Mucosa of stomach (tissue), 1 donor: ENCODE measurements around the gene TFDP2.
"Not testable (repeated sequence)": the region's sequence is repeated elsewhere in the genome, so short reads cannot be mapped to it uniquely, and the experiment has no call there.

Source experiments
- H3K27me3 ChIP-seq: one replicate; pipeline ENCODE4 v1.7.0; 2013; ENCODE audit warnings: mild to moderate bottlenecking, low read length; ENCODE audit not compliant: control insufficient read depth, insufficient read depth
- H3K36me3 ChIP-seq: one replicate; pipeline ENCODE4 v1.7.0; 2013; ENCODE audit warnings: low read length; ENCODE audit not compliant: control insufficient read depth, insufficient read depth
- H3K4me1 ChIP-seq: one replicate; pipeline ENCODE4 v1.7.0; 2013; ENCODE audit warnings: mild to moderate bottlenecking, low read length; ENCODE audit not compliant: control insufficient read depth, insufficient read depth
- H3K4me3 ChIP-seq: one replicate; pipeline ENCODE4 v1.7.0; 2013; ENCODE audit warnings: low read length
- H3K9ac ChIP-seq: one replicate; pipeline ENCODE4 v1.7.0; 2013; ENCODE audit warnings: mild to moderate bottlenecking, low read length, moderate library complexity
- H3K9me3 ChIP-seq: one replicate; pipeline ENCODE4 v1.7.0; 2013; ENCODE audit warnings: mild to moderate bottlenecking, low read length, moderate library complexity; ENCODE audit not compliant: control insufficient read depth
- donor health status: Pancreatic carcinoma.

Gene TFDP2

DNA sequence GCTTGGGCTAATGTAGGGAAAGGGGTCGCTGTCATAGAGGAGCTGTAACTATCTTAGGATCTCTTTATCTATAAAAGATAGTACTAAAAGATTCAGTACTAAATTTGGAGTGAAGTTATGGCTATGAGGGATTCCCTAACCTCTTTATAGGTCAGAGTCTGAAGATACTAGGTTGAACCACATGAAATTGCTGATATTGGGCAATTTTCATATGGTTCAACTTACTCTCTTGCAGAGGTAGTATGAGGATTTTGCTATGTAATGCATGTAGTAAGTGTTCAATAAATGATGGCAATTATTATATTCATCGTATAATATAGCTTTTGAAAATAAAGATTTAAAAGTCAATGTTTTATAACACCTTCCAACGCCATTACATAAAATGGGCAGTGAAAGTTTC lies 1.9 kb upstream of the TFDP2 start:
- no peaks in the 10 kb centered on the region for H3K27me3 ChIP-seq

DNA sequence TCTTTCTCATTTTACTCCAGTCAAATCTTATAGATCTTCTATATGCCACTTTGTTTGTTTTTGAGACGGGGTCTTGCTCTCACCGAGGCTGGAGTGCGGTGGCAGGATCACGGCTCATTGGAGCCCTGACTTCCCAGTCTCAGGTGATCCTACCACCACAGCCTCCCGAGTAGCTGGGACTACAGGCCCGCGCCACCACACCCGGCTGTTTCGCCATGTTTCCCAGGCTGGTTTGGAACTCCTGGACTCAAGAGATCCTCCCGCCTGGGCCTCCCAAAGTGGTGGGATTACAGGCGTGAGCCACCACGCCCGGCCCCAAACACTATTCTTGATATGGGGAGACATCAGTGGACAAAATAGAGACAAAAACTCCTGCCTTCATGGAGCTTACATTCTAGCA lies 927 bp upstream of the TFDP2 start:
- Histone ChIP-seq H3K9ac (no peak overlapping the region), H3K9me3 (no peaks in the 10 kb centered on the region), H3K4me3 (no peak overlapping the region), H3K36me3 (no peaks in the 10 kb centered on the region), H3K27me3 (no peaks in the 10 kb centered on the region), H3K4me1 (peaks cover 6% of the 10 kb centered on the region)

More for the DNA sequence above, 1.9 kb upstream of the TFDP2 start:
- no peaks in the 10 kb centered on the region for H3K9me3 ChIP-seq
- no peaks in the 10 kb centered on the region for H3K36me3 ChIP-seq
- H3K4me1 ChIP-seq: peaks cover 6% of the 10 kb centered on the region
- no peak overlapping the region for H3K9ac ChIP-seq
- H3K4me3 ChIP-seq: no peak overlapping the region

GRCh38 chr3:142149673-142149992 lies 289 bp upstream of the TFDP2 start:
- peak overlapping the region; percentile 86 for H3K9ac ChIP-seq

DNA sequence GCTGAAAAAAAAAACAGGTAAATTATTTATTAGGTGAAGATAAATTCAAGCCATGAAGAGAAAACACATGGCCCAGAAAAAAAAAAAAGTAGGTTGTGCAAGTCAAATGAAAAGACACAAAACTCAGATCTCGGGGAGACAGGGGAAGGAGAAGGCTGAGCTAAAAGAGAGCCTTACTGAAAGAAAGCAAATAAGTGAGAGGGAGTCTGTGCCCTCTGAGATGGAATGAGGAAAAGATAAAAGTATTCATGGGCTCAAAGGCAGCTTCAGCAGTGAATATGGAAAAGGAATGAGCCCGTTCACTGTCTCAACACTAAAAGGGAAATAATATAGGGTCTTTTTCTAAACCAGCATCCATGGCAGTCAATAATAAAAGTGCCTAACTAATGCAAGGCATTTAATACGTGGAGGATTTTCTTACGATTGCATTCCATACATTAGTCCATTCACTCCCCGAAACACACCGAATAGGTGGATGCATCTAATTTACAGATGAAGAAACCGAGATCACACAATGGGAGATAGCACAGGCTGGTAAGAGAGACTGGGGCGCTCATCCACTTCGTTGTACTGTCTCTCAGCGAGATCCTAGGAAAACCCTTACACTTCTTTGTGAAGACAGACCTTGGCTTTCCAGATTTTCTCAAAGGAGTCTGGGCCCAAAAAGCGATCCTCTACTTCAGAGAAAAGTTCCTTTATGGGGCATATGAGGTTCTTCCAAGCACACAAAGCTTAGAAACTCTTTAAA lies 1.1 kb downstream of the TFDP2 start:
- no peaks in the 10 kb centered on the region for H3K36me3 ChIP-seq
- H3K27me3 ChIP-seq: no peaks in the 10 kb centered on the region
- peak overlapping the region; percentile 75 for H3K4me3 ChIP-seq
- H3K9me3 ChIP-seq: no peaks in the 10 kb centered on the region
- peak overlapping the region; percentile 86 for H3K9ac ChIP-seq
- peaks cover 6% of the 10 kb centered on the region for H3K4me1 ChIP-seq

More at GRCh38 chr3:142149673-142149992, 289 bp upstream of the TFDP2 start:
- Histone ChIP-seq H3K27me3 (no peaks in the 10 kb centered on the region), H3K9me3 (no peaks in the 10 kb centered on the region), H3K4me1 (peaks cover 6% of the 10 kb centered on the region), H3K4me3 (peak overlapping the region; percentile 75), H3K36me3 (no peaks in the 10 kb centered on the region)

GRCh38 chr3:142144587-142144986 lies 4.8 kb downstream of the TFDP2 start:
- not testable (repeated sequence) for H3K4me3 ChIP-seq, H3K27me3 ChIP-seq, H3K9ac ChIP-seq, H3K9me3 ChIP-seq, H3K4me1 ChIP-seq, H3K36me3 ChIP-seq

- not testable (repeated sequence) for H3K9ac ChIP-seq, H3K36me3 ChIP-seq, H3K9me3 ChIP-seq, H3K27me3 ChIP-seq, H3K4me1 ChIP-seq, H3K4me3 ChIP-seq
Observed at GRCh38 chr3:142140608-142141285, 8.6 kb downstream of the TFDP2 start.

GRCh38 chr3:142137089-142137488 lies 12.3 kb downstream of the TFDP2 start:
- H3K27me3 ChIP-seq, H3K4me1 ChIP-seq, H3K4me3 ChIP-seq, H3K36me3 ChIP-seq, H3K9me3 ChIP-seq, H3K9ac ChIP-seq: not testable (repeated sequence)

DNA sequence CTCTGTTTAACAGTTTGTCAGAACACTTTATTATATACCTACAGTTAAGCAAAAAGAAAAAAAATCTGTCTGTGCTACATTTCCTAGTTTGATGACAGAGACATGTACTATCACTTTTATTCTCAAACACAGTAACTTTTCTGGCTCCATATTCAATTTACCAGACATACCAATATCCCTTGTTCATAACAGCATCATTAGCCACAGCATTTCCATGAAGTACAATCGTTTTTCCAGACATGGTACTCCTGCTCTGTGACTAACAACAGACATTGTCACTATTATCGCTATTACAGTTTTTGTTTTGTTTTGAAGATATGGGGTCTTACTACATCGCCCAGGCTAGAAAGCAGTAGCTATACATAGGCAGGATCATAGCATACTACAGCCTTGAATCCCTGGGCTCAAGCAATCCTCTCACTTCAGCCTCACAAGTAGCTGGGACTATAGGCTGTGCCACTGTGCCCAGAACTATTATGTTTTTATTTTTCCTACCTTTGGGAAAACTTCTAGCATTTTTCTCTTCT lies 14.5 kb downstream of the TFDP2 start:
- Histone ChIP-seq H3K27me3 (no peaks in the 10 kb centered on the region), H3K9ac (no peak overlapping the region), H3K4me3 (no peak overlapping the region), H3K4me1 (no peaks in the 10 kb centered on the region), H3K36me3 (no peaks in the 10 kb centered on the region), H3K9me3 (no peaks in the 10 kb centered on the region)

GRCh38 chr3:142129516-142130171 lies 19.7 kb downstream of the TFDP2 start:
- H3K9ac ChIP-seq: no peak overlapping the region
- no peak overlapping the region for H3K4me3 ChIP-seq
- no peaks in the 10 kb centered on the region for H3K4me1 ChIP-seq
- no peaks in the 10 kb centered on the region for H3K36me3 ChIP-seq
- H3K27me3 ChIP-seq: no peaks in the 10 kb centered on the region
- no peaks in the 10 kb centered on the region for H3K9me3 ChIP-seq

DNA sequence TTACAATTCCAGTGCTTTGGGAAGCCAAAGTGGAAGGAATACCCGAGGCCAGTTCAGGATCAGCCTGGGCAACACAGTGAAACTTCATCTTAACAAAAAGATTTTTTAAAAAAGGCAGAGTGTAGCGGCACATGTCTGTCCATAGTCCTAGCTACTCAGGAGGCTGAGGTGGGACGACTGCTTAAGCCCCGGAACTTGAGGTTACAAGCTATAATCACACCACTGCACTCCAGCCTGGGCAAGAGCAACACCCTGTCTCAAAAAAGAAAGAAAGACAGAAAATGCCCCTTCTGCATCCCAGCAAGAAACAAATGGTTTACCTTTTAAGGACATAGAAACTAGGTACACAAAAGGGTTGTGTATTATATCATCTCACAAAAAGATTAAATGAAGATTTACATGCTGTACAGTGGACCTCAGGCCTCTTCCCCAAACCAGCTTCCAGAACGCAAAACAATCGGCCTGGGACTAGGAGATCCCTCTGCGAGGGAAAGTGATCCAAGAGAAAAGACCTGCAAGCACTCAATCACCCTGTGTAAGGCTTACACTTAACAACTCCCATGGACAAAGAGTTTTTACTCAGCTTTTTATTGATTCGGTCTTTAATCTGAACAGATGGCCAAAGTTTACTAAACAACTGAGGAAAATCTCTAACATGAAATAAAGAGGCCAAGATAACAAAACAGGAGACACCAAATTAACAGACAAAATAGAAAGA lies 21.2 kb downstream of the TFDP2 start:
- no peaks in the 10 kb centered on the region for H3K36me3 ChIP-seq
- no peaks in the 10 kb centered on the region for H3K9me3 ChIP-seq
- no peaks in the 10 kb centered on the region for H3K27me3 ChIP-seq
- H3K4me1 ChIP-seq: no peaks in the 10 kb centered on the region
- no peak overlapping the region for H3K4me3 ChIP-seq
- H3K9ac ChIP-seq: no peak overlapping the region

DNA sequence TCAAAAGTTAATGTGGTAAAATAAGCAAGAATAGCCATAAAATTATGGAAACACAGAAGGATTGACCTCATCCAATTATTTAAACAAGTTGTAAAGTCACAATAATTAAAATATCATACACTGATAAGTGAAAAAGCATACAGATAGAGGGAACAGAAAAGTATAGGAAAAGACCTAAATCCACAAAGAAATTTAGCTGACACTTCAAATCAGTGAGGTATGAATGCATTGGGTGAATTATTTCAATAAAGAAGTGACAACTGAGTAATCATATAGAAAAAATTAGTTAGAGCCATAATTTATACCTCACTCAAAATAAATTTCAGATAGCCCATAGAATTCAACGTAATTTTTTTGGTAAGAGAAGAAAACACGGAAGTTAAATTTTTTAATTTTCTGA lies 25.1 kb downstream of the TFDP2 start:
- no peaks in the 10 kb centered on the region for H3K27me3 ChIP-seq
- H3K4me3 ChIP-seq: no peak overlapping the region
- no peaks in the 10 kb centered on the region for H3K9me3 ChIP-seq
- H3K36me3 ChIP-seq: no peaks in the 10 kb centered on the region
- no peak overlapping the region for H3K9ac ChIP-seq
- H3K4me1 ChIP-seq: no peaks in the 10 kb centered on the region

GRCh38 chr3:142120707-142121106 lies 28.6 kb downstream of the TFDP2 start:
- Histone ChIP-seq H3K27me3 (no peaks in the 10 kb centered on the region), H3K9me3 (no peaks in the 10 kb centered on the region)

More at GRCh38 chr3:142120707-142121106, 28.6 kb downstream of the TFDP2 start:
- H3K36me3 ChIP-seq: no peaks in the 10 kb centered on the region
- H3K4me1 ChIP-seq: peaks cover 10% of the 10 kb centered on the region
- no peak overlapping the region for H3K9ac ChIP-seq
- H3K4me3 ChIP-seq: no peak overlapping the region
